K562 (cell line): ENCODE data around the gene VPS13C. TPM values are rescaled to one million over a fixed set of nuclear protein-coding genes. Genes with fewer than 3 reads are reported as not detected.
A peak's percentile ranks its signal among the peaks of the same experiment; 100 is the strongest.

Experiments used
- ATAC-seq: fragments of 200-7000 bp; cut with Tn5 transposase; 3 replicates; pipeline ENCODE4 v1.9.1; 2020; ENCODE audit warnings: moderate library complexity
- BruUV-seq: library from RNA; stranded (reverse); fragments of 400-500 nt; replicated peaks from 2 replicates; lab custom pipeline; 2021; lab: Mats Ljungman, UMichigan
- CTCF ChIA-PET: fragments of 300-600 bp; formaldehyde crosslinking; extraction: SDS; loops from one replicate; lab custom pipeline; 2021; ENCODE audit warnings: low intra/inter-chr PET ratio; lab: Yijun Ruan, JAX
- POLR2A ChIA-PET: fragments of 300-600, 350-650 bp; sonication (Branson Sonifier 250); formaldehyde crosslinking; extraction: SDS; loops from one replicate; lab custom pipeline; 2021; ENCODE audit warnings: antibody characterized with exemption, inconsistent platforms; lab: Yijun Ruan, JAX
- DNase-seq, 4 experiments: peaks; one replicate each; pipeline versions ENCODE4 v3.0.0 to v3.0.0-alpha.2; 2011 to 2018; ENCODE audit warnings: low spot score in 3 of 4, mixed read lengths in 3 of 4; ENCODE audit errors: extremely low read depth in 1 of 4
- FAIRE-seq: peaks from 2 replicates; lab custom pipeline; 2011; peaks lifted over from hg19 to GRCh38; lab: Jason Lieb, UNC
- H2AFZ ChIP-seq: 2 replicates; pipeline ENCODE4 v1.6.0; 2011; ENCODE audit warnings: low read depth, low read length, control low read depth, inconsistent platforms
- H3K27ac ChIP-seq: fragments of 200-600 bp; 3 replicates; pipeline ENCODE4 v1.8.0; 2011; ENCODE audit warnings: low read depth, mild to moderate bottlenecking, control low read depth, inconsistent platforms, low read length, moderate library complexity, mixed read lengths; ENCODE audit errors: extremely low read depth
- H3K27me3 ChIP-seq, 2 experiments: fragments of 300-600 bp in 1 of 2; 2 replicates in 1 of 2; 3 replicates in 1 of 2; pipeline versions ENCODE4 v1.6.0 to v1.8.0; 2011; ENCODE audit warnings: inconsistent platforms in 2 of 2, low read length in 2 of 2, mild to moderate bottlenecking in 1 of 2, mixed read lengths in 1 of 2, moderate library complexity in 1 of 2; ENCODE audit not compliant: control insufficient read depth in 2 of 2, insufficient read depth in 2 of 2
- H3K36me3 ChIP-seq: fragments of 300-600 bp; 3 replicates; pipeline ENCODE4 v1.8.0; 2011; ENCODE audit warnings: mild to moderate bottlenecking, low read length, inconsistent platforms; ENCODE audit not compliant: control insufficient read depth, insufficient read depth
- H3K4me1 ChIP-seq, 2 experiments: fragments of 200-600 bp in 1 of 2; replicated peaks in 1 of 2; 2 replicates in 1 of 2; 3 replicates in 1 of 2; pipeline versions ENCODE4 v1.5.1 to v1.8.0; 2011; ENCODE audit warnings: inconsistent platforms in 2 of 2, low read length in 2 of 2, mild to moderate bottlenecking in 1 of 2, mixed read lengths in 1 of 2, moderate library complexity in 1 of 2; ENCODE audit not compliant: control insufficient read depth in 2 of 2, insufficient read depth in 2 of 2
- H3K4me2 ChIP-seq: 2 replicates; pipeline ENCODE4 v1.6.1; 2011; ENCODE audit warnings: low read length, control low read depth, inconsistent platforms, mixed read lengths; ENCODE audit not compliant: insufficient read depth
- H3K4me3 ChIP-seq: fragments of 200-600 bp; sonication (generic), shearing (Covaris generic); 2 replicates; pipeline ENCODE4 v1.5.1; 2016; ENCODE audit warnings: control low read depth, inconsistent platforms
- H3K79me2 ChIP-seq: fragments of 200-600 bp; 3 replicates; pipeline ENCODE4 v1.8.0; 2011; ENCODE audit warnings: low read length, inconsistent platforms; ENCODE audit not compliant: control insufficient read depth, insufficient read depth
- H3K9ac ChIP-seq, 2 experiments: 2 replicates each; pipeline versions ENCODE4 v1.6.0 to v1.6.1; 2011; ENCODE audit warnings: low read depth in 2 of 2, low read length in 2 of 2, control low read depth in 1 of 2, inconsistent platforms in 1 of 2, mild to moderate bottlenecking in 1 of 2, mixed read lengths in 1 of 2; ENCODE audit not compliant: insufficient read depth in 1 of 2
- H3K9me1 ChIP-seq: one replicate; pipeline ENCODE4 v1.6.0; 2011; ENCODE audit warnings: inconsistent platforms, mild to moderate bottlenecking, low read length, moderate library complexity; ENCODE audit not compliant: control insufficient read depth, insufficient read depth
- H3K9me3 ChIP-seq: replicated peaks from 2 replicates; pipeline ENCODE4 v1.5.1; 2011; ENCODE audit warnings: low read depth, low read length, inconsistent platforms; ENCODE audit not compliant: control insufficient read depth, insufficient read depth
- H4K20me1 ChIP-seq: replicated peaks from 2 replicates; pipeline ENCODE4 v1.6.1; 2011; ENCODE audit warnings: low read length, inconsistent platforms, mixed read lengths; ENCODE audit not compliant: control insufficient read depth, insufficient read depth
- CAMTA2 ChIP-seq: fragments of 250-450 bp; sonication (Bioruptor Pico); conservative IDR thresholded peaks from 2 replicates; pipeline ENCODE4 v1.5.1; 2022
- DNMT1 ChIP-seq: fragments of 450-650 bp; IDR thresholded peaks from 2 replicates; pipeline ENCODE4 v1.6.1; 2016; ENCODE audit warnings: antibody characterized with exemption, mild to moderate bottlenecking
- L3MBTL2 ChIP-seq: fragments of 450-650 bp; IDR thresholded peaks from 2 replicates; pipeline ENCODE4 v1.6.1; 2016; ENCODE audit warnings: mild to moderate bottlenecking, moderate library complexity
- SMARCA4 ChIP-seq: fragments of 450-650 bp; IDR thresholded peaks from 2 replicates; pipeline ENCODE4 v1.6.1; 2016
- SMARCC2 ChIP-seq: fragments of 450-650 bp; IDR thresholded peaks from 2 replicates; pipeline ENCODE4 v1.6.1; 2017; ENCODE audit warnings: antibody characterized with exemption, moderate library complexity, mild to moderate bottlenecking, low read depth
- ZBTB1 ChIP-seq: sonication (generic); formaldehyde crosslinking; IDR thresholded peaks from 2 replicates; pipeline ENCODE4 v1.8.1; 2023; ENCODE audit warnings: missing genetic modification reagents, low read depth, mild to moderate bottlenecking, borderline replicate concordance
- ZFP1 ChIP-seq: fragments of 450-650 bp; formaldehyde crosslinking; IDR thresholded peaks from 2 replicates; pipeline ENCODE4 v1.4.0; 2020; ENCODE audit warnings: mild to moderate bottlenecking, mixed read lengths
- ZNF507 ChIP-seq: conservative IDR thresholded peaks from 2 replicates; pipeline ENCODE4 v1.6.1; 2017; ENCODE audit warnings: missing genetic modification characterization, missing compliant biosample characterization
- WGBS: fragments of 100-300 bp; shearing (Covaris generic); methylation state at CpG from one replicate; pipeline ENCODE4 v1.1.6; 2016; ENCODE audit warnings: low coverage, mixed read lengths; ENCODE audit not compliant: insufficient coverage; ENCODE audit errors: missing lambda C conversion rate; 5-methylcytosine and 5-hydroxymethylcytosine counted together
- in situ Hi-C: fragments of 300-500 bp; cut with MboI; formaldehyde crosslinking; loops from 4 replicates; pipeline ENCODE4 v1.15.0; 2018; ENCODE audit warnings: inconsistent platforms, mixed read lengths
- intact Hi-C: fragments of 100-400 bp; cut with micrococcal nuclease; formaldehyde crosslinking; loops from 2 replicates; pipeline ENCODE4 v1.14.2; 2022
- polyA plus RNA-seq, 8 experiments: library from polyadenylated mRNA; depleted of rRNA in 4 of 8; stranded (reverse) in 5 of 8; unstranded in 3 of 8; fragments of >200 nt; fragmentation: Nextera tagmentation in 2 of 8; fragmentation: Illumina TruSeq in 1 of 8; extraction: Ambion mirVana in 2 of 8; extraction: Trizol in 1 of 8; gene quantifications; 2 replicates each; pipeline versions ENCODE4 v1.2.1 to v1.2.3, GENCODE V29; 2011 to 2014; ENCODE audit warnings: inconsistent platforms in 1 of 8, missing spikeins in 1 of 8
- total RNA-seq, 7 experiments: library from RNA; depleted of rRNA in 6 of 7; stranded (reverse); fragments of >200 nt in 6 of 7; fragmentation: Illumina TruSeq in 2 of 7; extraction: Trizol in 2 of 7; gene quantifications; 2 replicates each; pipeline versions ENCODE4 v1.2.1 to v1.2.3, GENCODE V29; 2011 to 2021; ENCODE audit warnings: low replicate concordance in 1 of 7

The VPS13C gene
- total and polyA plus RNA-seq, 9 of the 15 experiments (the other 6 are each of a cell fraction or from before 2014, with no cell fraction given): 5.2 to 32.3 (median 15.7) TPM

GRCh38 chr15:61996056-61996635 lies 64.1 kb downstream of the VPS13C start:
- TF ChIP-seq DNMT1: no peak
- TF ChIP-seq CAMTA2 (CRISPR knock-in tag): no peak
- TF ChIP-seq SMARCA4: no peak
- TF ChIP-seq ZBTB1: no peak
- TF ChIP-seq ZFP1 (CRISPR knock-in tag): no peak
- TF ChIP-seq SMARCC2: no peak
- no peak for TF ChIP-seq L3MBTL2
- TF ChIP-seq ZNF507 (tag): peak; percentile 79
- TF ChIP-seq, all 486 proteins: peak for 1
- H3K4me1 ChIP-seq: no peaks in the 10 kb centered on the region
- peaks cover 4% of the 10 kb centered on the region; the same call in 1 of the 3 replicates for H3K36me3 ChIP-seq
- no TSS peak for BruUV-seq
- H3K9me1 ChIP-seq: no peaks in the 10 kb centered on the region
- ChIA-PET POLR2A (no interaction called here), CTCF (no interaction called here)
- H2AFZ ChIP-seq: no peak overlapping the region
- no peak overlapping the region for H3K4me2 ChIP-seq
- no peaks in the 10 kb centered on the region for H3K79me2 ChIP-seq
- FAIRE-seq (no peak), ATAC-seq (no peak), DNase-seq (no peak)
- no peaks in the 10 kb centered on the region for H3K9me3 ChIP-seq
- H3K27ac ChIP-seq: no peak overlapping the region
- 79% methylated on average over 4 of the region's 4 CpGs for WGBS
- no peak overlapping the region for H3K4me3 ChIP-seq
- no peak overlapping the region for H3K9ac ChIP-seq
- no peaks in the 10 kb centered on the region for H4K20me1 ChIP-seq
- H3K27me3 ChIP-seq: no peaks in the 10 kb centered on the region
- intact Hi-C loops (no loop called here), in situ Hi-C loops (no loop called here)
